Choroid plexus epithelial cell (primary cell): ENCODE data around the gene PRKCSH.
A peak's percentile ranks its signal among the peaks of the same experiment; 100 is the strongest.

ENCODE experiments used
- DNase-seq: peaks from one replicate; pipeline ENCODE4 v3.0.0-alpha.2; 2010; ENCODE audit warnings: low read depth
- H3K4me3 ChIP-seq: 2 replicates; pipeline ENCODE4 v1.5.1; 2011; ENCODE audit warnings: low read depth, mild to moderate bottlenecking, control low read depth, low read length, moderate library complexity
- CTCF ChIP-seq: conservative IDR thresholded peaks from 2 replicates; pipeline ENCODE4 v1.5.1; 2011; ENCODE audit warnings: low read depth, mild to moderate bottlenecking, control low read depth, inconsistent platforms, low read length, moderate library complexity

Gene PRKCSH

GRCh38 chr19:11410682-11411081 lies 24.8 kb upstream of the PRKCSH start:
- no peak for TF ChIP-seq CTCF
- H3K4me3 ChIP-seq = no peak overlapping the region
- peak; percentile 39 for DNase-seq

DNA sequence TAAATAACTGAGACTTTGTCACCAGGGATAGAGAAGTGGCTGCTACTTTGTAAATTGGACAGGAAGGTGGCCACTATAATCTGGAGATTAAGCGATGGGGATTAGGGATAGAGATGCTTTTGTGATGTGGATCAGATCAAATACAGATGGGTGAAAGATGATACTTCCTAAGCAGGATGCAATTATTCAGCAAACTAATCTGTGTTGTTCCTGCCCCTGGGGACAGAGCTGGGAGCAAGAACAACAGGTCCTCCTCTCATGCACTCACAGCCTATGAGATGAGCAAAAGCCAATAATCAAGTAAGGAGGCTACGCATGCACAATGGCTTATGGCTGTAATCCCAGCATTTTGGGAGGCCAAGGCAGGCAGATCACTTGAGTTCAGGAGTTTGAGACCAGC lies 20.9 kb upstream of the PRKCSH start:
- TF ChIP-seq CTCF = no peak
- DNase-seq = no peak
- no peak overlapping the region for H3K4me3 ChIP-seq

DNA sequence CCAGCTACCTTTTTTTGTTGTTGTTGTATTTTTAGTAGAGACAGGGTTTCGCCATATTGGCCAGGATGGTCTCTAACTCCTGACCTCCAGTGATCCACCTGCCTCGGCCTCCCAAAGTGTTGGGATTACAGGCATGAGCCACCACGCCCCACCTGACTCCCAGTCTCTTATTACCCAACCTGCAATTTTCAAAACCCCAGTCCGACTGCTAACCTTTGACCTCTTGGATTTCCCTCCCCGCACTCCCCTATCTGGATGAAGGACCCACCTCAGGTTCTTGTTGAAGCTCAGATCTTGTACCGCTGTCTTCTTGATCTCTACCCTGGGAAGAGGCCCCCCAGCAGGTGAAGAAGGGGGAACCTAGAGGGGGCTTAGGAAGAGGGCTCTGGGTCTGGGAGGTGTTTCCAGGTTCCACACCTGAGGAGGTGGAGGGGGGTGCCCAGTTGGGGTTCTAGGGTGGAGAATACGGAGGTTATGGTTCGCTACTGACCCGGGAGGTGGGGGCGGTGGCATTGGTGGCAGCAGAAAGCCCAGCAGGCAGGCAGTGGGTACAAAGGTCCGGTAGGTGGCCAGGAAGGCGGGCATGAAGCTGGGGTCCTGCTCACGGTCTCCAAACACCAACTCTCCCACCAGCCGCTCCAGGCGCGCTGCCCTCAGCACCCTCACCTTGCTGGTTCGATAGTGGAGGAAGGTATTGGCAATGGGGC lies 18.9 kb upstream of the PRKCSH start:
- no peak for TF ChIP-seq CTCF
- no peak for DNase-seq

GRCh38 chr19:11418094-11418548 lies 17.3 kb upstream of the PRKCSH start:
- DNase-seq = no peak
- H3K4me3 ChIP-seq = no peak overlapping the region
- TF ChIP-seq CTCF = no peak

More for the DNA sequence above, 18.9 kb upstream of the PRKCSH start:
- no peak overlapping the region for H3K4me3 ChIP-seq

DNA sequence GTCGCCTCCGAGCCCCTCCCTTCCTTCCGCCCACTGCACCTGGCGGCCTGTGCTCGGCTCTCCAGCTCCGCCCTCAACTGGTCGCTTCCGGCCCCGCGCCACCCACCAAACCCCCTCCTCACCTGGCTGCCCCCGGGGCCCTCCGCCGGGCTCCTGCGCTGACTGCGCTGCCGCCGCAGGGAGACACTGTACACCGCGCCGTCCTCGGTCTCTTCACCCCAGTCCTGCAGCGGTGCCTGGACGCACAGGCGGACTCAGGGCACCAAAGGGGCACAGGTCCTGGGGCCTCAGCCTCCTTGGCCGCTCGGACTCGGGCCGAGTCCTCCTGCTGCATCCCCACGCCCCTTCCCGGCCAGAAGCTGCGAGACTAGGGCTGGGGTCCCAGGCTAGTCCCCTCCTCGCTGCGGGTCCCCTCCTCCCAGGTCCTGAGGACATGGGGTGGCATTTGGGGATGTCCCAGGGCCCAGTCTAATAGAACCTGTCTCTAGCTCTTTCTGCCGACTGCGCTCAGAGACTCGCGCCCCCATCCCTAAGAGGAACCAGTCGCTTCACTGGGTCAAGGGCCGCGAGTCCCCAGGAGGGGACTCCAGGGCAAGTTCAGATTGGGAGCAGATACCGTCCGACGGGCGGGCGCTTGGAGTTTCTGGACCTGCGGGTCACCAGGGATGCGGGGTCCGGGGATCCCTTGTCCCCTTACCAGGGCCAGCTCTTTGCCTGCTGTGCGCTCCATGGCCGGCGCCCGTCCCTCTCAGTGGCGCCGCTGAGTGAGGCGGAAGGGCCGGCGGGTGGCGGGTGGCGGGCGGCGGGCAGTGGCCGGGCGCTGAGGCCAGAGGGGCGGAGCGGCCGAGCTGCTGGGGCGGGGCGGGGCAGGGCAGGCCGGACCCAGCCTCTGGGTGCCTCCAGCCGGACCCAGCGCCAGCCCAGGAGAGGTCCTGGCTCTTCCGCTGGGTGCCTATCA lies 16.6 kb upstream of the PRKCSH start, which contains the start of gene RGL3:
Gene RGL3 (minus strand): TSS at position 766 of the 958 bp plus-strand sequence. CDS start 36 bp downstream, at position 730.
- no peak for TF ChIP-seq CTCF
- H3K4me3 ChIP-seq = no peak within 1 kb of the TSS
- no peak for DNase-seq

DNA sequence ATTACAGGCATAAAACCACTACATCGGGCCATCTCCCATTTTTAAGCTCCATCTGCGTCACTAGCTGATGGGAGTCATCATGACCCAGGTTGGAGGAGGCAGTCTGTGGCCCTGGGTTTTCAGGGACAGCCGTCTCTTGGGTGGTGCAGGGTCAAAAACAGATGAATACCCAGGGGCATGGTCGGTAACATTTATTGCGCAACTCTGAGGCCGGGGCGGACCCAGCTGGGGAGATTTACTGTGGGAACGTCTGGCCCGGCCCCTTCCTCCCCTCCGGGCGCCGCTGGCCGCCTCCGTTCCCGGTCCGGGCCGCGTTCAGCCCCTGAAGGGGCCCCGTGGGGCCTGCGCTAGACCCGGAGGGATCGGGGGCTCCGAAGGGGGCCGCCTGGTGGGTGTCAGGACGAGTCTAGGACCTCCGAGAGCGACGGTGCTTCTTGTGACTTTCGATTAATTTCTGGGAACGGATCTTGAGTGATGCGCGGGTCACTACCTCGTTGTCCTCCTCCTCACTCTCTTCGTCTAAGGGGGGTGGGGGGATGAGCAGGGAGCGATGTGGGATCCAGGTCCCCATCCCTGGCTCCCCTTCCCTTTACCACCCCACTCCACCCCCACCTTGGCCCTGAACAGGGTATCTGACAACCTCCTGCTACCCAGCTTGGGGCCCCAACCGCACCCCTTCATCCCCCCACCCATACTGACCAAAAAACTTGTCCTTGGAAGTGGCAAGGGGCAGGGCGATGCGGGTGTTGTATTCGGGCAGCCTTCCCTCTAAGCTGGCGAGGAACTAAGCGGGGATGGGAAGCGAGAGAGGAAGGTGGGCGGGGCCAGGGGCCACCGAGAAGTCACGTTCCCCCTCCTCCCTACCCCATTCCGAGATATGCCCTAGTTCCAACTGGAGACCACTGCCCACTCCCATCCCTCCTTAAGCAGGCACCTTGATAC lies 14.7 kb upstream of the PRKCSH start:
- no peak for DNase-seq
- no peak for TF ChIP-seq CTCF
- peak overlapping the region; percentile 30 for H3K4me3 ChIP-seq
